K562 (cell line): ENCODE data around the gene COMP. TPM values are rescaled to one million over a fixed set of nuclear protein-coding genes. Genes with fewer than 3 reads are reported as not detected.

Experiments used
- CBFA2T2 ChIP-seq: fragments of 450-650 bp; conservative IDR thresholded peaks from 2 replicates; pipeline ENCODE4 v1.6.1; 2017; ENCODE audit warnings: mild to moderate bottlenecking
- FOXJ3 ChIP-seq: sonication (generic); formaldehyde crosslinking; IDR thresholded peaks from 2 replicates; pipeline ENCODE4 v1.4.0; 2020; ENCODE audit warnings: mild to moderate bottlenecking, missing genetic modification reagents
- GTF2F1 ChIP-seq: IDR thresholded peaks from 2 replicates; pipeline ENCODE4 v1.6.1; 2011; ENCODE audit warnings: low read depth, low read length, improper control_type of control experiment
- KDM5B ChIP-seq: fragments of 200-600 bp; sonication (generic); IDR thresholded peaks from 2 replicates; pipeline ENCODE4 v1.6.1; 2012; ENCODE audit warnings: low read depth, mild to moderate bottlenecking, moderate library complexity, low read length, control low read depth, inconsistent platforms; ENCODE audit not compliant: insufficient replicate concordance
- MAZ ChIP-seq, 2 experiments: fragments of 450-650 bp in 1 of 2; sonication (generic) in 1 of 2; formaldehyde crosslinking; IDR thresholded peaks in 1 of 2; conservative IDR thresholded peaks in 1 of 2; 2 replicates each; pipeline versions ENCODE4 v1.4.0 to v1.5.0; 2020; ENCODE audit warnings: mild to moderate bottlenecking in 1 of 2, missing genetic modification reagents in 1 of 2
- MTF1 ChIP-seq: fragments of 250-450 bp; sonication (Bioruptor Pico); IDR thresholded peaks from 2 replicates; pipeline ENCODE4 v1.9.0; 2021; ENCODE audit warnings: moderate library complexity, mild to moderate bottlenecking, inconsistent platforms, borderline replicate concordance
- MYNN ChIP-seq, 2 experiments: sonication (generic); formaldehyde crosslinking in 1 of 2; IDR thresholded peaks; 2 replicates each; pipeline versions ENCODE4 v1.5.0 to v1.6.1; 2016 to 2020; ENCODE audit warnings: antibody characterized with exemption in 1 of 2, missing genetic modification reagents in 1 of 2
- NFIC ChIP-seq: fragments of 450-650 bp; IDR thresholded peaks from 2 replicates; pipeline ENCODE4 v1.6.1; 2017; ENCODE audit warnings: mild to moderate bottlenecking, inconsistent platforms
- TAF7 ChIP-seq: fragments of 450-650 bp; IDR thresholded peaks from 2 replicates; pipeline ENCODE4 v1.6.1; 2016; ENCODE audit warnings: missing genetic modification characterization, missing compliant biosample characterization
- TCF7 ChIP-seq: sonication (generic); IDR thresholded peaks from 2 replicates; pipeline ENCODE4 v1.6.1; 2016; ENCODE audit warnings: antibody characterized with exemption, borderline replicate concordance
- XRCC4 ChIP-seq: IDR thresholded peaks from one replicate; pipeline ENCODE4 v1.6.1; 2011; ENCODE audit not compliant: insufficient read depth, insufficient read length; ENCODE audit errors: extremely low read depth
- ZNF212 ChIP-seq: fragments of 450-650 bp; formaldehyde crosslinking; IDR thresholded peaks from 2 replicates; pipeline ENCODE4 v1.4.0; 2020; ENCODE audit warnings: mild to moderate bottlenecking
- ZNF408 ChIP-seq: fragments of 250-450 bp; sonication (Bioruptor Pico); IDR thresholded peaks from 2 replicates; pipeline ENCODE4 v1.4.0; 2020; ENCODE audit warnings: low read depth, mild to moderate bottlenecking, moderate library complexity
- ZNF695 ChIP-seq: fragments of 450-650 bp; formaldehyde crosslinking; IDR thresholded peaks from 2 replicates; pipeline ENCODE4 v1.4.0; 2020; ENCODE audit warnings: mild to moderate bottlenecking, moderate library complexity
- ZNF699 ChIP-seq: fragments of 250-450 bp; sonication (Bioruptor Pico); IDR thresholded peaks from 2 replicates; pipeline ENCODE4 v1.8.0; 2021; ENCODE audit warnings: mild to moderate bottlenecking, moderate library complexity; ENCODE audit not compliant: insufficient replicate concordance
- polyA plus RNA-seq, 8 experiments: library from polyadenylated mRNA; depleted of rRNA in 4 of 8; stranded (reverse) in 5 of 8; unstranded in 3 of 8; fragments of >200 nt; fragmentation: Nextera tagmentation in 2 of 8; fragmentation: Illumina TruSeq in 1 of 8; extraction: Ambion mirVana in 2 of 8; extraction: Trizol in 1 of 8; gene quantifications; 2 replicates each; pipeline versions ENCODE4 v1.2.1 to v1.2.3, GENCODE V29; 2011 to 2014; ENCODE audit warnings: inconsistent platforms in 1 of 8, missing spikeins in 1 of 8
- total RNA-seq, 7 experiments: library from RNA; depleted of rRNA in 6 of 7; stranded (reverse); fragments of >200 nt in 6 of 7; fragmentation: Illumina TruSeq in 2 of 7; extraction: Trizol in 2 of 7; gene quantifications; 2 replicates each; pipeline versions ENCODE4 v1.2.1 to v1.2.3, GENCODE V29; 2011 to 2021; ENCODE audit warnings: low replicate concordance in 1 of 7
- TF ChIP-seq, protein P1 (sequence below): fragments of 250-450 bp; sonication (Bioruptor Pico); IDR thresholded peaks from 2 replicates; pipeline ENCODE4 v1.5.0; 2022; ENCODE audit warnings: mild to moderate bottlenecking
- TF ChIP-seq, protein P2 (sequence below), 2 experiments: fragments of 150-350 bp in 1 of 2; IDR thresholded peaks; 2 replicates each; pipeline ENCODE4 v1.6.1; 2012 to 2016; ENCODE audit warnings: low read depth in 2 of 2, low read length in 2 of 2, mild to moderate bottlenecking in 1 of 2, moderate library complexity in 1 of 2
- TF ChIP-seq, protein P3 (sequence below): sonication (generic); IDR thresholded peaks from 2 replicates; pipeline ENCODE4 v1.6.1; 2016
- TF ChIP-seq, protein P4 (sequence below): fragments of 450-650 bp; IDR thresholded peaks from 2 replicates; pipeline ENCODE4 v1.6.1; 2014; ENCODE audit warnings: low read depth, mild to moderate bottlenecking, moderate library complexity, borderline replicate concordance

COMP gene
- total and polyA plus RNA-seq, 9 of the 15 experiments (the other 6 are each of a cell fraction or from before 2014, with no cell fraction given): 0.07 TPM; not detected in 8

DNA sequence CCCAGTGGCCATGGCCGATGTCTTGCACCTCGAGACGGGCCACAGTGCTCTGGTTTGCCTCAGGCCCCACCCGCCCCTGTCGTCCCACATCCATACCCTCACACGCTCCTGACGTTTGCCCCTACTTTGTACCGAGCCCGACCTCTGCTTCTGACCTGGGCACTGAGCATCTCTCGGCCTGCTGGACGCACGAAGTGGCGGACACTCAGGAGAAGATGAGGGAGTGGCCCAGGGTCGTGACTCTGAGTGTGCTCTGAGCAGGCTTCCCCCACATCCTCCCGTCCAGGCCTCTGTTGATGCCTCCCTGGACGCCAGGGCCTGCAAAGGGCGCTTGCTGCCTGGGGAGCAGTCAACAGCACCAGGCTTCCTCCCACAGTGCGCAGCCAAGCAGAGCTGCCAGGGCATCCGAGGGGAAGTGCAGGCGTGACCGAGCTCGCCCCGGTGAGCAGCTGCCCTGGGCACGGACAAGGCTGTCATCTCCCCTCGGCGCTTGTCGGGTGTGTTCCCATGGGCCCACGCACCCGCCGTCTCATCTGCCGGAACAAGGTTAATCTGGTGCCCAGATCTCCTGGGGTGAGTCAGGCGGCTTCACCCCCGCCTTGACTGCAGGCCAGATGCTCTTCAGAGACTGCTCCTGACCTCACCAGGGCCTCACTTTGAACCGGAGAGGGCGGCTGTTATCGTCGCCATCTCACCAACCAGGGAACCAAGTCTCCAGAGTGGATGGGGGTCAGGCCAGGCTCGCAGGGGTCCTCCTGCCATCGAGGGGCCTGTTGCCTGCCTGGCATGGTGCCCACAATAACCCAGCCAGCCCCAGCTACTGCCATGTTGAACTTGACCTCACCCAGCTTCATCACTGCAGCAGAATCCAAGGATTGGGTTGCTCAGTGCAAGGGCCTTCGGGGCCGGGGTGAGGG lies 27.2 kb downstream of the COMP start (continued):
- TF ChIP-seq ZNF699 (CRISPR knock-in tag) (no peak), MYNN (IDR thresholded peaks at IDR 0.05) (peak; percentile 60; the same call in 1 of the 2 replicates), MYNN (CRISPR knock-in tag; IDR thresholded peaks at IDR 0.05) (no peak), CBFA2T2 (peak; percentile 53), NFIC (peak; percentile 70), ZNF695 (CRISPR knock-in tag) (no peak), GTF2F1 (no peak), TCF7 (peak; percentile 44; the same call in 1 of the 2 replicates), ZNF408 (CRISPR knock-in tag) (no peak), FOXJ3 (CRISPR knock-in tag) (no peak), ZNF212 (no peak), MAZ (CRISPR knock-in tag; conservative IDR thresholded peaks at IDR 0.05 in 1 of 2, IDR thresholded peaks at IDR 0.05 in 1 of 2) (no peak), MTF1 (CRISPR knock-in tag) (no peak), TAF7 (tag) (no peak), XRCC4 (no peak), KDM5B (no peak)
- TF ChIP-seq, protein P1, sequence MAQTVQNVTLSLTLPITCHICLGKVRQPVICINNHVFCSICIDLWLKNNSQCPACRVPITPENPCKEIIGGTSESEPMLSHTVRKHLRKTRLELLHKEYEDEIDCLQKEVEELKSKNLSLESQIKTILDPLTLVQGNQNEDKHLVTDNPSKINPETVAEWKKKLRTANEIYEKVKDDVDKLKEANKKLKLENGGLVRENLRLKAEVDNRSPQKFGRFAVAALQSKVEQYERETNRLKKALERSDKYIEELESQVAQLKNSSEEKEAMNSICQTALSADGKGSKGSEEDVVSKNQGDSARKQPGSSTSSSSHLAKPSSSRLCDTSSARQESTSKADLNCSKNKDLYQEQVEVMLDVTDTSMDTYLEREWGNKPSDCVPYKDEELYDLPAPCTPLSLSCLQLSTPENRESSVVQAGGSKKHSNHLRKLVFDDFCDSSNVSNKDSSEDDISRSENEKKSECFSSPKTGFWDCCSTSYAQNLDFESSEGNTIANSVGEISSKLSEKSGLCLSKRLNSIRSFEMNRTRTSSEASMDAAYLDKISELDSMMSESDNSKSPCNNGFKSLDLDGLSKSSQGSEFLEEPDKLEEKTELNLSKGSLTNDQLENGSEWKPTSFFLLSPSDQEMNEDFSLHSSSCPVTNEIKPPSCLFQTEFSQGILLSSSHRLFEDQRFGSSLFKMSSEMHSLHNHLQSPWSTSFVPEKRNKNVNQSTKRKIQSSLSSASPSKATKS: no peak
- TF ChIP-seq, protein P2, sequence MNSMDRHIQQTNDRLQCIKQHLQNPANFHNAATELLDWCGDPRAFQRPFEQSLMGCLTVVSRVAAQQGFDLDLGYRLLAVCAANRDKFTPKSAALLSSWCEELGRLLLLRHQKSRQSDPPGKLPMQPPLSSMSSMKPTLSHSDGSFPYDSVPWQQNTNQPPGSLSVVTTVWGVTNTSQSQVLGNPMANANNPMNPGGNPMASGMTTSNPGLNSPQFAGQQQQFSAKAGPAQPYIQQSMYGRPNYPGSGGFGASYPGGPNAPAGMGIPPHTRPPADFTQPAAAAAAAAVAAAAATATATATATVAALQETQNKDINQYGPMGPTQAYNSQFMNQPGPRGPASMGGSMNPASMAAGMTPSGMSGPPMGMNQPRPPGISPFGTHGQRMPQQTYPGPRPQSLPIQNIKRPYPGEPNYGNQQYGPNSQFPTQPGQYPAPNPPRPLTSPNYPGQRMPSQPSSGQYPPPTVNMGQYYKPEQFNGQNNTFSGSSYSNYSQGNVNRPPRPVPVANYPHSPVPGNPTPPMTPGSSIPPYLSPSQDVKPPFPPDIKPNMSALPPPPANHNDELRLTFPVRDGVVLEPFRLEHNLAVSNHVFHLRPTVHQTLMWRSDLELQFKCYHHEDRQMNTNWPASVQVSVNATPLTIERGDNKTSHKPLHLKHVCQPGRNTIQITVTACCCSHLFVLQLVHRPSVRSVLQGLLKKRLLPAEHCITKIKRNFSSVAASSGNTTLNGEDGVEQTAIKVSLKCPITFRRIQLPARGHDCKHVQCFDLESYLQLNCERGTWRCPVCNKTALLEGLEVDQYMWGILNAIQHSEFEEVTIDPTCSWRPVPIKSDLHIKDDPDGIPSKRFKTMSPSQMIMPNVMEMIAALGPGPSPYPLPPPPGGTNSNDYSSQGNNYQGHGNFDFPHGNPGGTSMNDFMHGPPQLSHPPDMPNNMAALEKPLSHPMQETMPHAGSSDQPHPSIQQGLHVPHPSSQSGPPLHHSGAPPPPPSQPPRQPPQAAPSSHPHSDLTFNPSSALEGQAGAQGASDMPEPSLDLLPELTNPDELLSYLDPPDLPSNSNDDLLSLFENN (IDR thresholded peaks at IDR 0.05; ENCODE audit: low read depth in 2 of 2, low read length in 2 of 2): no peak
- TF ChIP-seq, protein P3, sequence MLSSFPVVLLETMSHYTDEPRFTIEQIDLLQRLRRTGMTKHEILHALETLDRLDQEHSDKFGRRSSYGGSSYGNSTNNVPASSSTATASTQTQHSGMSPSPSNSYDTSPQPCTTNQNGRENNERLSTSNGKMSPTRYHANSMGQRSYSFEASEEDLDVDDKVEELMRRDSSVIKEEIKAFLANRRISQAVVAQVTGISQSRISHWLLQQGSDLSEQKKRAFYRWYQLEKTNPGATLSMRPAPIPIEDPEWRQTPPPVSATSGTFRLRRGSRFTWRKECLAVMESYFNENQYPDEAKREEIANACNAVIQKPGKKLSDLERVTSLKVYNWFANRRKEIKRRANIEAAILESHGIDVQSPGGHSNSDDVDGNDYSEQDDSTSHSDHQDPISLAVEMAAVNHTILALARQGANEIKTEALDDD: no peak
- TF ChIP-seq, protein P4, sequence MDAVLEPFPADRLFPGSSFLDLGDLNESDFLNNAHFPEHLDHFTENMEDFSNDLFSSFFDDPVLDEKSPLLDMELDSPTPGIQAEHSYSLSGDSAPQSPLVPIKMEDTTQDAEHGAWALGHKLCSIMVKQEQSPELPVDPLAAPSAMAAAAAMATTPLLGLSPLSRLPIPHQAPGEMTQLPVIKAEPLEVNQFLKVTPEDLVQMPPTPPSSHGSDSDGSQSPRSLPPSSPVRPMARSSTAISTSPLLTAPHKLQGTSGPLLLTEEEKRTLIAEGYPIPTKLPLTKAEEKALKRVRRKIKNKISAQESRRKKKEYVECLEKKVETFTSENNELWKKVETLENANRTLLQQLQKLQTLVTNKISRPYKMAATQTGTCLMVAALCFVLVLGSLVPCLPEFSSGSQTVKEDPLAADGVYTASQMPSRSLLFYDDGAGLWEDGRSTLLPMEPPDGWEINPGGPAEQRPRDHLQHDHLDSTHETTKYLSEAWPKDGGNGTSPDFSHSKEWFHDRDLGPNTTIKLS: no peak
